Right cardiac atrium (tissue), 5 donors: ENCODE data around the gene ANKRD13C. TPM values are rescaled to one million over a fixed set of nuclear protein-coding genes. Genes with fewer than 3 reads are reported as not detected.

Source experiments
- ATAC-seq, 2 donors: fragments of 200-7000 bp; cut with Tn5 transposase; one replicate each; pipeline versions ENCODE4 v1.8.0 to v1.9.1; 2020; ENCODE audit warnings: moderate library complexity in 2 of 2, mild to moderate bottlenecking in 1 of 2
- DNase-seq, 3 donors: peaks; one replicate each; pipeline ENCODE4 v3.0.0-alpha.2; 2020
- H3K27ac ChIP-seq: one replicate; pipeline ENCODE4 v1.5.1; 2013; ENCODE audit warnings: mild to moderate bottlenecking, low read length, control low read depth, moderate library complexity
- H3K27me3 ChIP-seq: one replicate; pipeline ENCODE4 v1.6.1; 2013; ENCODE audit not compliant: control insufficient read depth, insufficient read depth
- H3K4me1 ChIP-seq: one replicate; pipeline ENCODE4 v1.6.1; 2013; ENCODE audit warnings: low read length; ENCODE audit not compliant: control insufficient read depth, insufficient read depth
- H3K4me3 ChIP-seq: one replicate; pipeline ENCODE4 v1.5.1; 2013; ENCODE audit warnings: low read length, control low read depth
- H3K9me3 ChIP-seq: one replicate; pipeline ENCODE4 v1.6.1; 2013; ENCODE audit warnings: low read length; ENCODE audit not compliant: control insufficient read depth
- WGBS: extraction: QIAGEN DNeasy Blood & Tissue Kit; methylation state at CpG from one replicate; pipeline ENCODE4 v1.1.7; 2013; 5-methylcytosine and 5-hydroxymethylcytosine counted together
- intact Hi-C, 4 donors: fragments of 100-400 bp; cut with DNase I; formaldehyde crosslinking; loops; one replicate each; pipeline versions ENCODE4 v1.11.0 to v1.14.0; 2022 to 2023
- long read RNA-seq, 4 donors: library from polyadenylated mRNA; unstranded; transcript quantifications; one replicate each; pipeline ENCODE4 v2.0.0, GENCODE V29; 2020 to 2021
- polyA plus RNA-seq: library from polyadenylated mRNA; stranded (reverse); fragments of 200-250 nt; gene quantifications from one replicate; pipeline ENCODE4 v1.2.3, GENCODE V29; 2013
- total RNA-seq, 4 donors: library from RNA; stranded (reverse); fragmentation: NEBNext Ultra II Directional; extraction: Animal tissue kit (Norgen Biotek cat#: 25700); gene quantifications; one replicate each; pipeline ENCODE4 v1.2.1, GENCODE V29; 2021
- donor health status: healthy with polysubstance abuse.
- donor health status: DM: no; HTN: yes; CAD: no.
- donor health status: DM: no; HTN: no; CAD: no.
- donor health status: DM: no; HTN: yes; CAD: no; lungs with severe emphysema.
- donor health status: DM: yes; HTN: yes; CAD: no.

The ANKRD13C gene
- total RNA-seq, result 10 to 100 TPM; 10.2 to 14.8 (median 12.2) TPM
- 5.7 TPM for polyA plus RNA-seq
- long read RNA-seq, donor 1, full-length matches to known transcripts, result 17 of 23 reads
- long read RNA-seq, donor 1, partial matches to known transcripts, result 1 of 23 reads
- long read RNA-seq, donor 1, other reads (novel, unspliced or antisense), result 5 of 23 reads
- long read RNA-seq, donor 2, full-length matches to known transcripts, result 8 of 11 reads
- long read RNA-seq, donor 2, partial matches to known transcripts, result 1 of 11 reads
- long read RNA-seq, donor 2, other reads (novel, unspliced or antisense), result 2 of 11 reads
- long read RNA-seq, donor 3, full-length matches to known transcripts, result 37 of 59 reads
- long read RNA-seq, donor 3, partial matches to known transcripts, result 4 of 59 reads
- long read RNA-seq, donor 3, other reads (novel, unspliced or antisense), result 18 of 59 reads
- long read RNA-seq, donor 4, full-length matches to known transcripts, result 4 of 6 reads
- long read RNA-seq, donor 4, partial matches to known transcripts, result 1 of 6 reads
- long read RNA-seq, donor 4, other reads (novel, unspliced or antisense), result 1 of 6 reads

- under 1% methylated on average over 65 of the region's 65 CpGs for WGBS
- DNase-seq, result peak; percentile 94 to 97 (median 95)
- intact Hi-C loops, result loop anchor here in 1 of 4 donors (10.0 kb wide), 1 partner anchor 50 kb away; no protein-coding TSS in a partner anchor
- no peaks in the 10 kb centered on the region for H3K27me3 ChIP-seq
- ATAC-seq, result peak; percentile 99
- H3K4me1 ChIP-seq, result no peaks in the 10 kb centered on the region
- no peaks in the 10 kb centered on the region for H3K9me3 ChIP-seq
- peak within 1 kb of the TSS; percentile 55 for H3K4me3 ChIP-seq
- peak within 1 kb of the TSS; percentile 71 for H3K27ac ChIP-seq
Measured at GRCh38 chr1:70354332-70355110, at the start of gene ANKRD13C. Gene ANKRD13C (minus strand): TSS chr1:70354722. CDS start chr1:70354408, 314 bp downstream.

GRCh38 chr1:70403759-70404158 is 49.2 kb upstream of the ANKRD13C start:
- no peaks in the 10 kb centered on the region for H3K27me3 ChIP-seq
- DNase-seq (no peak), ATAC-seq (no peak)
- 84% methylated on average over 2 of the region's 2 CpGs for WGBS
- intact Hi-C loops, result loop anchor here in 1 of 4 donors (10.0 kb wide), 1 partner anchor 49 kb away; the partner anchor contains the start of gene ANKRD13C
- H3K4me3 ChIP-seq, result no peak overlapping the region
- H3K4me1 ChIP-seq, result no peaks in the 10 kb centered on the region
- no peak overlapping the region for H3K27ac ChIP-seq
- H3K9me3 ChIP-seq, result no peaks in the 10 kb centered on the region

- no peak overlapping the region for H3K4me3 ChIP-seq
- ATAC-seq, result no peak
- intact Hi-C loops, result loop anchor here in 1 of 4 donors (10.0 kb wide), 1 partner anchor 47 kb away; the partner anchor contains the start of gene ANKRD13C
- H3K27ac ChIP-seq, result no peak overlapping the region
- no peak for DNase-seq
- WGBS, result 93% methylated on average over 1 of the region's 1 CpG
- H3K27me3 ChIP-seq, result no peaks in the 10 kb centered on the region
- no peaks in the 10 kb centered on the region for H3K4me1 ChIP-seq
- H3K9me3 ChIP-seq, result no peaks in the 10 kb centered on the region
Measured at GRCh38 chr1:70401974-70402373, 47.5 kb upstream of the ANKRD13C start.

GRCh38 chr1:70400335-70400734 is 45.8 kb upstream of the ANKRD13C start:
- DNase-seq (no peak), ATAC-seq (no peak)
- 65% methylated on average over 1 of the region's 1 CpG for WGBS
- Histone ChIP-seq H3K27me3 (no peaks in the 10 kb centered on the region), H3K4me3 (no peak overlapping the region), H3K27ac (no peak overlapping the region), H3K9me3 (no peaks in the 10 kb centered on the region), H3K4me1 (no peaks in the 10 kb centered on the region)
- intact Hi-C loops, result loop anchor here in 1 of 4 donors (10.0 kb wide), 1 partner anchor 46 kb away; the partner anchor contains the start of gene ANKRD13C

- intact Hi-C loops, result no loop called here
- Histone ChIP-seq H3K9me3 (no peaks in the 10 kb centered on the region), H3K4me3 (no peak overlapping the region), H3K4me1 (no peaks in the 10 kb centered on the region), H3K27ac (no peak overlapping the region), H3K27me3 (no peaks in the 10 kb centered on the region)
- ATAC-seq (no peak), DNase-seq (no peak)
- WGBS, result 86% methylated on average over 7 of the region's 7 CpGs
Measured at GRCh38 chr1:70397013-70397412, 42.5 kb upstream of the ANKRD13C start.

GRCh38 chr1:70396607-70397006 is 42.1 kb upstream of the ANKRD13C start:
- Histone ChIP-seq H3K27me3 (no peaks in the 10 kb centered on the region), H3K9me3 (no peaks in the 10 kb centered on the region), H3K4me3 (no peak overlapping the region), H3K27ac (no peak overlapping the region), H3K4me1 (no peaks in the 10 kb centered on the region)
- ATAC-seq (no peak), DNase-seq (no peak)
- 82% methylated on average over 2 of the region's 2 CpGs for WGBS
- intact Hi-C loops, result no loop called here

GRCh38 chr1:70392626-70393025 is 38.1 kb upstream of the ANKRD13C start:
- DNase-seq (no peak), ATAC-seq (no peak)
- no peaks in the 10 kb centered on the region for H3K27me3 ChIP-seq
- no peak overlapping the region for H3K27ac ChIP-seq
- no peaks in the 10 kb centered on the region for H3K4me1 ChIP-seq
- intact Hi-C loops, result no loop called here
- no peak overlapping the region for H3K4me3 ChIP-seq
- no peaks in the 10 kb centered on the region for H3K9me3 ChIP-seq

GRCh38 chr1:70387507-70387906 is 33.0 kb upstream of the ANKRD13C start:
- intact Hi-C loops, result no loop called here
- ATAC-seq (no peak), DNase-seq (no peak)
- Histone ChIP-seq H3K4me3 (no peak overlapping the region), H3K9me3 (no peaks in the 10 kb centered on the region), H3K27ac (no peak overlapping the region), H3K4me1 (no peaks in the 10 kb centered on the region), H3K27me3 (no peaks in the 10 kb centered on the region)
- WGBS, result 89% methylated on average over 5 of the region's 5 CpGs

GRCh38 chr1:70386121-70386520 is 31.6 kb upstream of the ANKRD13C start:
- H3K27ac ChIP-seq, result no peak overlapping the region
- intact Hi-C loops, result no loop called here
- ATAC-seq, result no peak
- H3K4me1 ChIP-seq, result no peaks in the 10 kb centered on the region
- 93% methylated on average over 2 of the region's 2 CpGs for WGBS
- no peak for DNase-seq
- no peaks in the 10 kb centered on the region for H3K27me3 ChIP-seq
- no peak overlapping the region for H3K4me3 ChIP-seq
- no peaks in the 10 kb centered on the region for H3K9me3 ChIP-seq

- H3K4me3 ChIP-seq, result no peak overlapping the region
- no peaks in the 10 kb centered on the region for H3K9me3 ChIP-seq
- no peaks in the 10 kb centered on the region for H3K4me1 ChIP-seq
- WGBS, result 87% methylated on average over 6 of the region's 6 CpGs
- no peak for ATAC-seq
- no peak overlapping the region for H3K27ac ChIP-seq
- intact Hi-C loops, result no loop called here
- no peak for DNase-seq
- H3K27me3 ChIP-seq, result no peaks in the 10 kb centered on the region
Measured at GRCh38 chr1:70385477-70385876, 31.0 kb upstream of the ANKRD13C start.

GRCh38 chr1:70384542-70384941 is 30.0 kb upstream of the ANKRD13C start:
- H3K27ac ChIP-seq, result no peak overlapping the region
- no peak for DNase-seq
- intact Hi-C loops, result no loop called here
- ATAC-seq, result no peak
- WGBS, result over 99% methylated on average over 2 of the region's 2 CpGs
- no peaks in the 10 kb centered on the region for H3K4me1 ChIP-seq
- no peaks in the 10 kb centered on the region for H3K27me3 ChIP-seq
- H3K4me3 ChIP-seq, result no peak overlapping the region
- H3K9me3 ChIP-seq, result no peaks in the 10 kb centered on the region
